ENCODE data around the gene BLOC1S6.
"Not testable (repeated sequence)": the region's sequence is repeated elsewhere in the genome, so short reads cannot be mapped to it uniquely, and the experiment has no call there.

BLOC1S6 gene

GRCh38 chr15:45641999-45642932 is 55.1 kb downstream of the BLOC1S6 start:
- no peak for DNase-seq

DNA sequence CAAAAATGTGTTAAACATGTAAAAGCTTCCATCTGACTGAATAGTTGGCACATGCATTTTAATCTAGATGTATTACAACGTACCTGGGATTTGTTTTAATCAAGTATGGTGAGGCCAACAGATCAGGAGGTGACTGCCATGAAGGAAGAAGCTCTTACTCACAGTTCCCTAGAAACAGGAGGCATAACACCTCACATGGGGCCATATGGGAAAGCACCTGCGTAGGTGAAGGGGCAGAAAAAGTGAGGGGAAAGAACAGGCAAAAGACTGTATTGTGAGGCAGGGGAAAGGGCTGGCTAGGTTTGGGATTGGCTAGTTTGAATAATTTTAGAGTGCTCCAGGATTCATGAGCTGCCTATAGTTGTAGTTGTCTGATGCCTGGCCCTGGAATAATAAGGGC is 57.3 kb downstream of the BLOC1S6 start:
- no peak for DNase-seq

DNA sequence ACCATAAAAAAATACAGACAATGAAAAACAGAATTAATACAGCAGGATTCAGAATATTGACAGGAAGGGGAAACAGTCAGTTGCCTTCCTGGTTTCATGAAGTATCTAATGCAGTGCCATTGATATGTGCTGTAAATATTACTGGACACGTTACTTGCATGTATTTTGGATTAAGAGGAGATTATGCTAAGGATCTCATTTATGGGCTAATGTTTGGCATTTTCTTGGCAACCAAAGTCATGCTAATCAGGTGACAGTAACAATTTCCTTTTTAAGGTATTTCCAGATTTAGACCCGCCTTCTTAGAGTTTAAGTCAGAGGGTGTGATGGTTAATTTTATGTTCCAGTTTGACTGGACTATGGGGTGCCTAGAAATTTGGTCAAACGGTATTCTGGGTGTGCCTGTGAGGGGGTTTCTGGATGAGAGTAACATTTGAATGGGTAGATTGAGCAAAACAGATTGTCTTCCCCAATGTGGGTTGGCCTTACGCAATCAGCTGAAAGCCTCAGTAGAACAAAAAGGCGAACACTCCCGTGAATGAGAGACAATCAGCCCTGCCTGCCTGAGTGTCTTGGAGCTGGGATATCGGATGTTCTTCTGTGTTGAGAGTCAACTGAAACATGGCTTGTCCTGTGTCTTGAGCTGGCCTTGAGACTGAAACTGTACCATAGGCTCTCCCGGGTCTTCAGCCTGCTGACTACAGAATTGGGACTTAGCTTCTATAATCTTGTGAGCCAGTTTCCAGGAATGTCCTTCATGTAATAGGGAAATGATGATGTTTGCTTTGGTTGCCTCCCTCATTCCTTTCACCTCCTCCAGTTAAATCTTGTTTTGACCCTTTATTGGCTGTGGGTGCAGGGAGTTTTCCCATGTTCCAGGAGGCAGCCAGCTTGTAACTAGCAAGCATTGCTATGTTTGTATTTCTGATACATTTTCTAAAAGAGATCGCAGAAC is 58.1 kb downstream of the BLOC1S6 start:
- no peak for DNase-seq

- DNase-seq, result no peak
These were observed 59.0 kb downstream of the BLOC1S6 start for GRCh38 chr15:45646220-45646619.

DNA sequence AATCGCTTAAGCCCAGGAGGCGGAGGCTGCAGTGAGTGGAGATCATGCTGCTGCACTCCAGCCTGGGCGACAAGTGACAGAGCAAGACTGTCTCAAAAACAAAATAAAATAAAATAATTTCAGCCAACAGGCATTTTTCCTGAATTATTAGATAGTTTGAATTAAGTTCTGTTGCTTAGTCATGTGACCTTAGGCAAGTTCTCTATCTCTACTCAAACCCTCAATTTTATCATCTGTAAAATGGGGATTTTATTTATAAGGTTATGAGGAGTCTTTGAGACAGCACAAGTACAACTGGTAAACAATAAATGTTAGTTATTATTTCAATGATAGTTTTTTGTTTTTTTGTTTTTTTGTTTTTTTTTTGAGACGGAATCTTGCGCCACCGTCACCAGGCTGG is 60.6 kb downstream of the BLOC1S6 start:
- no peak for DNase-seq

- no peak for DNase-seq
These were observed 61.5 kb downstream of the BLOC1S6 start for GRCh38 chr15:45648521-45649200.

DNA sequence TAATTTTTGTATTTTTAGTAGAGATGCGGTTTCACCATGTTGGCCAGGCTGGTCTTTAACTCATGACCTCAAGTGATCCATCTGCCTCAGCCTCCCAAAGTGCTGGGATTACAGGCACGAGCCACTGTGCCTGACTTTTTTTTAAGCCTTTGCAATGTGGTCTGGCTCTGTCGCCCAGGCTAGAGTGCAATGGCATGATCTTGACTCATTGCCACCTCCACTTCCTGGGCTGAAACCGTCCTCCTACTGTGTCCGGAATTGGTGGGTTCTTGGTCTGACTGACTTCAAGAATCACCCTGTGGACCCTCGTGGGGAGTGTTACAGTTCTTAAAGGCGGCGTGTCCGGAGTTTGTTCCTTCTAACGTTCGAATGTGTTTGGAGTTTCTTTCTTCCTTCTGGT is 62.8 kb downstream of the BLOC1S6 start:
- DNase-seq, result not testable (repeated sequence)

- no peak for DNase-seq
These were observed 63.8 kb downstream of the BLOC1S6 start for GRCh38 chr15:45650889-45651525.

GRCh38 chr15:45653702-45654424 is 66.7 kb downstream of the BLOC1S6 start:
- no peak for DNase-seq

DNA sequence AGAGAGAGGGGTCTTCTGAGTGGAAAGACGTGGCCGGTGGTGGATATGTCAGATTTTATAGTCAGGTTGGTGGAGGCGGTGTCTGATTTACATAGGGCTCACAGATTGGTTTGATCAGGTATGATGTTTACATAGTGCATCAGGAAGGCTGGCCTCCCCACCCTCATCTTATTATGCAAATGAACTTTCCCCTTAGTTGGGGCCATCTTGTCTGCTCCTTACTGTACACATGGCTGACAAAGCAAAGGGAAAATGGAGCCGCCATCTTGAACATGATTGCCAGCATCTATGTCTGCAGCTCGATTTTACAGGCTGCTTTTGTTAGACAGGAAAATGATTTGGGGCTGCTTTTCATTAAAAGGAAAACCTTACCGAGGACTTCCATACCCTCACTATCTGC is 67.6 kb downstream of the BLOC1S6 start:
- DNase-seq, result no peak

DNA sequence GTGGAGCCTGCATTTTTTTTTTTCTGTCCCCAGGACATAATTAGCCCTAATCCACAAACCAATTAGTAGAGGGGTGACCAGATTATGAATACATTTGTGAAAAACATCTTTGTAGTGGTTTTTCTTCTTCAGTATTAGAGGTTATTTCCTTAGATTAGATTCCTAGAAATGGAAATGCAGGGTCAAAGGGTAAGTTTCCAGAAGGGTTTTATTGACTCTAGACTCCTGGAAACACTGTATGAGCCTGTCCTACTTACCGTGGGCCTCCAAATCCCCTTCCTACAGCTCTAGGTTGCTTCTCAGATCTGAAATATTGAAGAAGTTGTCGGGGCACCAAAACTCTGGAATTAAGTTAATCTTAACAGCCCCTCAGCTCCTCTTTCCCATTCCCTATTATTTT is 70.1 kb downstream of the BLOC1S6 start:
- no peak for DNase-seq

DNA sequence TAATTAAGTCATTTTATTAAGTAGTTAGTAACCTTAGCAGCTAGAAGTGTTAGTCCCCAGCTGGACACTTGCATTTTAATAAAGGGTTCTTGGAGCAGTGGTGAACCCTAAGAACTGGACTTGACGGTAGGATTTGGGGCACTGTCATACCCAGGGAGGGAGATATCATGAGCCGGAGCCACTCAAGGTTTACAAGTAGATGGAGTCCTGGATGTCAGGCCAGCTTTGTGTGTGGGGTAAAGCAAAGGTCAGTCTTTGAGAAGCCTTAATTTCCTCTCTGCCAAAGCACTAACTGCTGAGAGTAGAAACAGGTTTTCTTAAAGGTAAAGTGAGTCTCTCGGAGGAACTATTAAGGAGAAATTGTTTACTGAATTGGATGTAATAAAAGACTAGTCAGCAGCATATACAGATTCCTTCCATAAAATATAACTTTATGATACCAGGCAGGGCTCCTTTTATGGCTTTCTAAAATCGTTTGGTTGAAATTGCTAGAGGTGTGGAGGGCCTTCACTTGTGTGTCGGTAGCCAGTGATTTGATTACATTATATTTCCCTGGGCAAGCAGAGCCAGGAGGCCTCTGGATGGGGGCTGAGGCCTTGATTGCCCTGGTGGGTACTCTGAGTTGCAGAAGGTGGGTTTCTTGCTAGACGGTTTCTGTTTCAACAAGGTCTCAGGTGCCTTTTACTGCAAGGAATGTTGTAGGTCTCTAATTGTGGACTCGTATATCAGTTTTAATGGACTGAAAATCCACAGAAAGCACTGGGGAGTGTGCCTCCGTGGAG is 70.8 kb downstream of the BLOC1S6 start:
- no peak for DNase-seq
